HCT116 (cell line): ENCODE data around the gene SPATS2L. TPM values are rescaled to one million over a fixed set of nuclear protein-coding genes. Genes with fewer than 3 reads are reported as not detected.

Source experiments
- ATAC-seq: fragments of 200-7000 bp; cut with Tn5 transposase; 2 replicates; pipeline ENCODE4 v1.9.1; 2020; ENCODE audit warnings: mild to moderate bottlenecking, moderate library complexity
- BruUV-seq: library from RNA; stranded (reverse); fragments of 400-500 nt; replicated peaks from 2 replicates; lab custom pipeline; 2021; lab: Mats Ljungman, UMichigan
- CTCF ChIA-PET: fragments of 300-600 bp; sonication (Branson Sonifier 250); formaldehyde crosslinking; loops from one replicate; lab custom pipeline; 2021; ENCODE audit warnings: antibody characterized with exemption; lab: Charles Lee
- POLR2A ChIA-PET: fragments of 300-600, 350-600 bp; sonication (Branson Sonifier 250); formaldehyde crosslinking; loops from one replicate; lab custom pipeline; 2021; ENCODE audit warnings: antibody characterized with exemption; lab: Charles Lee
- RAD21 ChIA-PET, 2 experiments: fragments of 300-600 bp; sonication (Branson Sonifier 250); formaldehyde crosslinking; loops; one replicate each; lab custom pipeline; 2023; ENCODE audit warnings: low total read pairs in 2 of 2; ENCODE audit not compliant: uncharacterized antibody in 2 of 2, unreplicated experiment in 2 of 2, low non-redundant PET in 1 of 2; lab: Charles Lee
- DNase-seq: peaks from one replicate; pipeline ENCODE4 v3.0.0-alpha.2; 2010; ENCODE audit warnings: low read depth, low spot score
- H2AFZ ChIP-seq: fragments of 200-600 bp; shearing (Covaris generic), sonication (generic); 2 replicates; pipeline ENCODE4 v1.6.1; 2017; ENCODE audit warnings: low read depth, mixed run types, mixed read lengths, antibody characterized with exemption, low read length; ENCODE audit not compliant: poor library complexity, severe bottlenecking
- H3K27ac ChIP-seq: 2 replicates; pipeline ENCODE4 v1.5.1; 2012; ENCODE audit warnings: low read depth, low read length
- H3K27me3 ChIP-seq: fragments of 200-600 bp; sonication (generic); 2 replicates; pipeline ENCODE4 v1.6.1; 2016; ENCODE audit warnings: mixed run types, low read length, mixed read lengths; ENCODE audit not compliant: insufficient read depth
- H3K36me3 ChIP-seq, 2 experiments: fragments of 200-500 bp in 1 of 2; fragments of 200-600 bp in 1 of 2; sonication (Bioruptor generic) in 1 of 2; sonication (generic) in 1 of 2; 2 replicates each; pipeline versions ENCODE4 v1.5.1 to v1.6.1; 2014 to 2016; ENCODE audit warnings: low read length in 2 of 2, inconsistent platforms in 1 of 2, mixed read lengths in 1 of 2, mixed run types in 1 of 2; ENCODE audit not compliant: insufficient read depth in 2 of 2, control insufficient read depth in 1 of 2
- H3K4me1 ChIP-seq, 2 experiments: fragments of 200-600 bp in 1 of 2; sonication (generic) in 1 of 2; 2 replicates each; pipeline versions ENCODE4 v1.5.1 to v1.6.1; 2012 to 2017; ENCODE audit warnings: low read length in 2 of 2, inconsistent platforms in 1 of 2, mild to moderate bottlenecking in 1 of 2, mixed read lengths in 1 of 2, mixed run types in 1 of 2, moderate library complexity in 1 of 2; ENCODE audit not compliant: insufficient read depth in 2 of 2, control insufficient read depth in 1 of 2
- H3K4me2 ChIP-seq: fragments of 200-600 bp; sonication (generic); 2 replicates; pipeline ENCODE4 v1.6.1; 2017; ENCODE audit warnings: mixed run types, low read length, mixed read lengths
- H3K4me3 ChIP-seq, 2 experiments: fragments of 200-600 bp in 1 of 2; sonication (generic) in 1 of 2; replicated peaks in 1 of 2; 2 replicates each; pipeline ENCODE4 v1.5.1; 2011 to 2016; ENCODE audit warnings: low read length in 2 of 2, control low read depth in 1 of 2, low read depth in 1 of 2, mild to moderate bottlenecking in 1 of 2, mixed read lengths in 1 of 2, mixed run types in 1 of 2
- H3K79me2 ChIP-seq: fragments of 200-600 bp; sonication (generic); 2 replicates; pipeline ENCODE4 v1.6.1; 2017; ENCODE audit warnings: mild to moderate bottlenecking, mixed run types, low read length, moderate library complexity, mixed read lengths; ENCODE audit not compliant: insufficient read depth
- H3K9ac ChIP-seq: fragments of 200-600 bp; sonication (generic); 2 replicates; pipeline ENCODE4 v1.6.1; 2016; ENCODE audit warnings: low read length, mixed read lengths
- H3K9me2 ChIP-seq: fragments of 200-600 bp; sonication (generic), shearing (Covaris generic); 2 replicates; pipeline ENCODE4 v1.6.1; 2017; ENCODE audit warnings: mixed run types, mild to moderate bottlenecking, moderate library complexity; ENCODE audit not compliant: insufficient read depth
- H3K9me3 ChIP-seq, 2 experiments: fragments of 200-500 bp in 1 of 2; fragments of 200-600 bp in 1 of 2; sonication (Bioruptor generic) in 1 of 2; sonication (generic) in 1 of 2; 2 replicates each; pipeline ENCODE4 v1.6.1; 2014 to 2017; ENCODE audit warnings: low read length in 2 of 2, mixed read lengths in 2 of 2, inconsistent platforms in 1 of 2, low read depth in 1 of 2, mild to moderate bottlenecking in 1 of 2, mixed run types in 1 of 2, moderate library complexity in 1 of 2; ENCODE audit not compliant: control insufficient read depth in 1 of 2, insufficient read depth in 1 of 2
- H4K20me1 ChIP-seq: fragments of 200-600 bp; sonication (generic), shearing (Covaris generic); 2 replicates; pipeline ENCODE4 v1.6.1; 2017; ENCODE audit warnings: mixed run types, mild to moderate bottlenecking, moderate library complexity; ENCODE audit not compliant: insufficient read depth
- CEBPB ChIP-seq: IDR thresholded peaks from 2 replicates; pipeline ENCODE4 v1.6.1; 2012; ENCODE audit warnings: low read depth
- EZH2 ChIP-seq: fragments of 200-600 bp; sonication (generic); IDR thresholded peaks from 2 replicates; pipeline ENCODE4 v1.6.1; 2017; ENCODE audit warnings: antibody characterized with exemption, mixed run types
- EZH2phosphoT487 ChIP-seq: fragments of 200-600 bp; IDR thresholded peaks from 2 replicates; pipeline ENCODE4 v1.6.1; 2018; ENCODE audit warnings: antibody characterized with exemption, borderline replicate concordance
- FOSL1 ChIP-seq: IDR thresholded peaks from 2 replicates; pipeline ENCODE4 v1.6.1; 2012; ENCODE audit warnings: low read depth
- POLR2AphosphoS5 ChIP-seq: IDR thresholded peaks from 2 replicates; pipeline ENCODE4 v1.6.1; 2011; ENCODE audit warnings: mild to moderate bottlenecking, low read depth, low read length, moderate library complexity
- YY1 ChIP-seq: IDR thresholded peaks from 2 replicates; pipeline ENCODE4 v1.6.1; 2011; ENCODE audit warnings: low read length, low read depth, moderate library complexity, mild to moderate bottlenecking; ENCODE audit not compliant: insufficient replicate concordance; ENCODE audit errors: extremely low read depth
- intact Hi-C: fragments of 100-400 bp; cut with micrococcal nuclease; formaldehyde crosslinking; loops from 2 replicates; pipeline ENCODE4 v1.10.0; 2022
- total RNA-seq: library from RNA; stranded (reverse); gene quantifications from one replicate; pipeline ENCODE4 v1.2.1, GENCODE V29; 2021; ENCODE audit not compliant: unreplicated experiment
- TF ChIP-seq, protein P1 (sequence below): IDR thresholded peaks from 2 replicates; pipeline ENCODE4 v1.6.1; 2012

Gene SPATS2L
- total RNA-seq, 1 experiment from 2014 or later, result 87.1 TPM

GRCh38 chr2:200314976-200315567 lies 8.6 kb downstream of the SPATS2L start:
- no peaks in the 10 kb centered on the region for H3K36me3 ChIP-seq
- no peak for ATAC-seq
- ChIA-PET POLR2A (no interaction called here), CTCF (no interaction called here), RAD21 (interaction anchor here in 1 of 2 experiments (0.7 kb wide), 1 partner anchor 9 kb away, joined by 3 read pairs; no protein-coding TSS in a partner anchor)
- no peaks in the 10 kb centered on the region for H3K9me3 ChIP-seq
- no peak for DNase-seq
- peaks cover 100% of the 10 kb centered on the region for H3K79me2 ChIP-seq
- H3K4me1 ChIP-seq, result peaks cover 43 to 44% of the 10 kb centered on the region in 2 experiments
- H4K20me1 ChIP-seq, result no peaks in the 10 kb centered on the region
- no peaks in the 10 kb centered on the region for H3K9me2 ChIP-seq
- H3K9ac ChIP-seq, result no peak overlapping the region
- peak overlapping the region; percentile 62 for H3K4me2 ChIP-seq
- H3K4me3 ChIP-seq, result no peak overlapping the region
- H3K27me3 ChIP-seq, result no peaks in the 10 kb centered on the region
- intact Hi-C loops, result no loop called here
- H2AFZ ChIP-seq, result no peak overlapping the region
- BruUV-seq, result no TSS peak
- no peak overlapping the region for H3K27ac ChIP-seq
- TF ChIP-seq POLR2AphosphoS5 (no peak), YY1 (no peak), EZH2 (no peak), CEBPB (no peak), FOSL1 (no peak)

DNA sequence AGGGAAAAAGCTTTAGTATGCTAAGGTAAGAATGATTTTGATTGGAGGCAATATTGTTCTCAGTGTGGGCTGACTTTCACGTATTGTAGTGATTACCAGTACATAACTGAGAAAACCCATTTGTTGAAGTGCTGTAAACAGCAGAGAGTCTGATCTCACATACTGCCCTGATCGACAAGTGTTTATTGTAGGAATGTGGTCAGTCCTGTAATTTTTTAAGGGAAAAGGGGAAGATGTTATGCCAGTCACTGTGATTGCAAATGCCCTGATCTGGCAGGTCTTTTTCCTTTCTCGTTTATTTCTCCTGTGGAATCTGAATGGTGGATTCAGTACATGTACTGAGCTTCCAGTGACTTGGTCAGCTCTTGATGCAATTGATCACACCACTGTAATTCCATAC lies 11.5 kb downstream of the SPATS2L start:
- Histone ChIP-seq H3K9me2 (no peaks in the 10 kb centered on the region), H3K9me3 (no peaks in the 10 kb centered on the region), H3K27ac (no peak overlapping the region), H3K4me2 (no peak overlapping the region), H2AFZ (no peak overlapping the region), H4K20me1 (no peaks in the 10 kb centered on the region), H3K36me3 (no peaks in the 10 kb centered on the region), H3K4me1 (peaks cover 36% of the 10 kb centered on the region in 2 experiments), H3K9ac (no peak overlapping the region), H3K4me3 (no peak overlapping the region), H3K27me3 (no peaks in the 10 kb centered on the region), H3K79me2 (peaks cover 100% of the 10 kb centered on the region)
- intact Hi-C loops, result no loop called here
- TF ChIP-seq, protein P1, sequence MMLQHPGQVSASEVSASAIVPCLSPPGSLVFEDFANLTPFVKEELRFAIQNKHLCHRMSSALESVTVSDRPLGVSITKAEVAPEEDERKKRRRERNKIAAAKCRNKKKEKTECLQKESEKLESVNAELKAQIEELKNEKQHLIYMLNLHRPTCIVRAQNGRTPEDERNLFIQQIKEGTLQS, result no peak
- TF ChIP-seq EZH2phosphoT487, result no peak
- ATAC-seq (no peak), DNase-seq (no peak)
- no TSS peak for BruUV-seq
- RAD21 ChIA-PET, result no interaction called here
- CTCF ChIA-PET, result no interaction called here
- POLR2A ChIA-PET, result no interaction called here
